ENCODE measurements around the gene CASP1.
"Not testable (repeated sequence)": the region's sequence is repeated elsewhere in the genome, so short reads cannot be mapped to it uniquely, and the experiment has no call there.

The CASP1 gene

DNA sequence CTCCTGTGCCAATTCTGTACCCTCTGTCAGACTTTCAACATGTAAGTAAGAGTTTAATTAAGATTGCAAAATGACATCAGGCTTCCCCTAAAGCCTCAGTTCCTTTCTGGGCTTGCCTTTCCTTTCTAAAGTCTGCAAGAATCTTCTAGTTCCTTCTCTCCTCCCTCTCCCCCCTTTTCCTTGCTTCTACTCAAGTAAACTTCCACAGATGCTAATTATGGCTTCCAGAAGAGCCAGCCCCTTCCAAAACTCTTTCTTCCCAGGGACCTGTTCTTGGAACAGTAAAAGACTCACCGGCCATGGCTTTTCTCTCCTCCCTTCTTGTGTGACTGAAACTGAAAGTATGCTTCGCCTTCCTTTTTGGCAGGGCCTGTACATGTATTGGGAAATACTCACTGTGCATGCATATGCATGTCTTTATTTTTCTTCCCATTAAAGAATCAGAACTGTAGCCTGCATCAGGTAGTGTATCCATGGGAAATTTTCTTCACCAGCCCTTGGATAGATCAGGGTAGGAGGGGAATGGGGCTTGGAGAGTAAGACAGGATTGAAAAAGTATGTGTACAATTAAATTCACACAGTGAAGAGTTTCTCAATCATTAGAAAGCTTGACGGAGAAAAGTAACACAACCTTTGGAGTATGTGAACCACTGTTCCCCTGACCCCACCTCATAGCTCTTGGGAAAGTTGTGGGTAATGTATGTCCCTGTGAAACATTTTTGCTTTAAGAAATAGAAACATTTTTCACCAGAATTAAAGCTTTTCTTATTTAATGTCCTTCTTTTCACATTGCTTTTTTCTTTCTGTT is at the start of gene CASP1:
Gene CASP1 (minus strand): TSS at position 332 of the 808 bp plus-strand sequence. CDS start 31 bp downstream, at position 301.
- peak; percentile 48 for DNase-seq (ENCODE audit: low spot score)

DNA sequence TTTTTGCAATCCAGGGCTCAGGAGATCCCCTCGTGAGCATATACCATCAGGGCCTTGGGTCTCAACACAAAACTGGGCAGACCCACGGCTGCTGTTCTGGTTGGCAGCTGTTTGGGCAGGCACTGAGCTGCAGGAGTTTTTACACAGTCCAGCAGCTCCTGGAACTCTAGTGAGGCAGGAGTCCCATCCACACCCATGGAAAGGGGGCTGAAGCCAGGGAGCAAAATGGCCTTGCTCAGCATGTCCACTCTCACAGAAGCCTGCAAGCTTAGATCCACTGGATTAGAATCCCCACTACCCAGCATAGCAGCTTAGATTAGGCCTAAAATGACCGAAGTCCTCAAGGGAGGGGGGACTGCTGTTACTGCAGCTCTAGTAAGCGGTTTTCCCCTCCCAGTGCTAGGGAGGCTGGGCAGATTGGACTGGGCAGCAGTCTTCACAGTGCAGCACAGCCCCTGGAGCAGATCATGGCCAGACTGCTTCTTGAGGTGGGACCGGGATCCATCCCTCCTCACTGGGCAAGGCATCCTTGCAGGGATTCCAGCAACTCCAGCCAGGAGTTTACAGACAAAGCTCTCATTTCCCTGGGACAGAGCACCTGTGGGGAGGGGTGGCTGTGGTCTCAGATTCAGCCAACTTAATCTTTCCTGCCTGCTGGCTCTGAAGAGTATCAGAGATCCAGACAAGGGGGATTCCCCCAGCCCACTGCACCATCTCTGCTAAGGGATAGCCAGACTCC is 46.6 kb upstream of the CASP1 start:
- DNase-seq (ENCODE audit: low spot score), result no peak

DNA sequence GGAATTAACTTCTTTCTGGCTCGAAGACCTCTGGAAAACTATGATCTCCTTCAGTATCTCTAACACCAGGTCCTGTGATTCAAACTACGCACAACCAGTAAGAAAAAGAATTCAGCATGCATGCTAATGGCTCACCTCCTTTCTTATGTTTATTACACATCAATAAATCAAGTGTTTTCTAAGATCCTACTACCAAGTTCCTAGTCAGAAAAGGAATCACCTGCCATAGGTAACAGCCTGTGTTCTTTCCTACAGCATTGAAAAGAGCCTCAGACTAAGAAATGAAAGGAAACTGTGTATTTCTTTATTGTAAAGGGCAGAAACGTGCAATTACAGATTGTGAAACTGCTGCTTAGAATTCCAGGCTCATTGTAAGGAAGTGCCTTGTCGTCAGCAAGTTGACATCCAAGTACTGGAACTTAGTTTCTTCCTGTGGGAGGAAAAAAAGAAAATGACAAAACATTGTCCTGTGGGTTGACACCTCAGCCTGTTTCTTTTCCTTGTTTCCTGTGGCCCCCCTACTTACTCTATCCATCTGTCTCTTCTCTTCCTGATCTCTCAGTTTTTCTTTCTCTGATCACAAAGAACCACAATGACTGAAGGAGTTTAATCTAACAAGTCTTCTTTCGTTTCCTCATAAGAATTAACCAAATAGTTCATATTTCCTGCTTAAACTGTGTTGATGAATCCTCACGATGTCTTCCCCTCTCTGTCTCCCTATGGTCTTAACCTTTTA is 45.4 kb upstream of the CASP1 start:
- not testable (repeated sequence) for DNase-seq (ENCODE audit: low spot score)

DNA sequence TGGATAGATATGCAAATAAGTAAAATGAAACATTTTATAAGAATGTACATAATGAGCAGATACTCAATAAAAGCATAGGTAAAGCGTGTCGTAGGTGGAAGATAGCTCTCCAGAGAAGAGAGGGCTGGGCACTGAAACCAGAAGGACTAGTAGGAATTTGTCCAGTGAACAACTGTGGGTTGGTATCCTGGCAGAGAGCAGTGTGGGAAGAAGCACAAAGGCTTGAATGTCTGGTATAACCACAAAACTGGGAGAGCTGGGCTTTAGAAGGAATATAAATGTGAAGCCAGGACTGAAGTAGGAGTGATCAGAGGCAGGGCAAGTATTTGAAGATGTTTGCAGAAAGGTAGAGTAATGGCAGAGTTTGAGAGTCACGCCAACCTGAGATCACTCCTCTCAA is 43.3 kb upstream of the CASP1 start:
- no peak for DNase-seq (ENCODE audit: low spot score)

DNA sequence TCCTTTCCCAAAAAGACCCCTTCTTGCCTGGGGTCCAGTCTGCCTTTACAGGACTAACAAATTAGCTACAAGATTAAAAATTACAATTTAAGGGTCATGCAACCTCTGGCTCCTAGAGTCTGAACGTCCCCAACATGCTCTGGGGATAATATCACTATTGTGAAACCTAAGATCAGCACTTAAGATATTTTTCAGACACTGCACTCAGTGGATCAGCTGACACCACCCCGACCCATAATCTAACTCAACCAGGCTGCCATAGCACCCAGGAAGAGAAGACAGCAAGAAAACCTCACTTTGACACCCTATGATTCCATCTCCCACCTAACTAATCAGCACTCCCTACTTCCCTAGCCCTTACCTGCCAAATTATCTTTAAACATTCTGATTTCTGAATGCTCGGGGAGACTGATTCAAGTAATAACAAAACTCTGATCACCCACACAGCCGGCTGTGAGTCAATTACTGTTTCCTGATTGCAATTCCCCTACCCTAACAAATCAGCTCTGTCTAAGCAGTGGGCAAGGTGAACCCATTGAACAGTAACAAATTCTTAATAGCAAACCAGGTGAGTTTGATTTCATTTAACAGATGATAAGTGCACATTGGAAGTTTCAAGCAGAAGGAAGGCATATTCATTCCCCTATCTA is 42.3 kb upstream of the CASP1 start:
- DNase-seq (ENCODE audit: low spot score), result not testable (repeated sequence)

DNA sequence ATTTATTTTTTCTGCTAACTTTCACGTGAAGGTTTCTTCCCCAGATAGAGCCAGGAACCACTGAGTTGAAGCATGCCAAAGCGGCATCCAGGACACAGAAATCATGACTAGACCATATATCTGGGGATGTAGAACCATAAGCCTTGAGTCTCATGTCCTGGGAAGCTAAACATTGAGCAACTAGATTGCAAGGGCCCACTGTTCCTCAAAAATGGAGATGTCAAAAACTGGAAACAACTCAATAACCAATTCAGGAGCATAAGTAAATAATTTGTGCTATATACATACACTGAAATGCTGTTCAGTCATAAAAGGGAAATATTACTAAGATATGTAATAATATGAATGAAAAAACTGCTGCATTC is 39.2 kb upstream of the CASP1 start:
- no peak for DNase-seq (ENCODE audit: low spot score)

DNA sequence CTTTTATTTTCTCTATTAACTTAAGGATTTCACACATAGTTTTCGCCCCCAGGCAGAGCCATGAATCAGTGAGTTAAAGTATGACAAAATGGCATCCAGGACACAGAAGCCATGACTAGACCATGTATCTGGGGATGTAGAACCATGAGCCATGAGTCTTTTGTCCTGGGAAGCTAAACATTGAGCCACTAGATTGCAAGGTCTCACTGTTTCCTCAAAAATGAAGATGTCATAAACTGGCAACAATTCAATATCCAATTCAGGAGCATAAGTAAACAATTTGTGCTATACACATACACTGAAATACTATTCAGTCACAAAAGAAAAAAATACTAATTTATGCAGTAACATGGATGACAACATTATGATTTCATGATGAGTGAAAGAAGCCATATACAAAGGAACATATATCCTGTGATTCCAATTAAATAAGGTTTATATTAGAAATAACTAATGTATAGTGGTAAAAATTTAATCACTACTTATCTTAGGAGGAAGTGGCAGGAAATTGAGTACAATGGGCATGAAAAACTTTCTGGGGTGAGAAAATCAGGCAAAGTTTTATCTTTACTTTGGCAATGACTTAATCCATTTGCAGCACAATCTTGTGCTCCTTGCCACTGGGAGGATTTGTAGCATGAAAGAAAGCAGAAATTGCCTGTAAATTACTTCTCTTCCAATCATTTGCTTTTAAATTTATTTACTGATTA is 38.7 kb upstream of the CASP1 start:
- DNase-seq (ENCODE audit: low spot score), result no peak

DNA sequence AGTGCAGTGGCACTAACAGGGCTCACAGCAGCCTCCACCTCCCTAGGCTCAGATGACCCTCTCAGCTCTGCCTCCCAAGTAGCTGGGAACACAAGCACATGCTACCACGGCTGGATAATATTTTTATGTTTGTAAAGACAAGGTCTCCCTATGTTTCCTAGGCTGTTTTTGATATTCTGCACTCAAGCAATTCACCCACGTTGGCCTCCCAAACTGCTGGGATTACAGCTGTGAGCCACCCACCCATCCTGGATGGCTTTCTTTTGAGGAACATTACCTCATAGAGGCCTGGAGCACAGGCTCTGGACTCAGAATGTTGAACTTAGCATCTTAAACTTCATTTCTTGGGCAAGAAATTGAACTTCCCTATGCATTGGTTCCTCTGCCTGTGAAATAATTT is 37.1 kb upstream of the CASP1 start:
- DNase-seq (ENCODE audit: low spot score), result not testable (repeated sequence)

DNA sequence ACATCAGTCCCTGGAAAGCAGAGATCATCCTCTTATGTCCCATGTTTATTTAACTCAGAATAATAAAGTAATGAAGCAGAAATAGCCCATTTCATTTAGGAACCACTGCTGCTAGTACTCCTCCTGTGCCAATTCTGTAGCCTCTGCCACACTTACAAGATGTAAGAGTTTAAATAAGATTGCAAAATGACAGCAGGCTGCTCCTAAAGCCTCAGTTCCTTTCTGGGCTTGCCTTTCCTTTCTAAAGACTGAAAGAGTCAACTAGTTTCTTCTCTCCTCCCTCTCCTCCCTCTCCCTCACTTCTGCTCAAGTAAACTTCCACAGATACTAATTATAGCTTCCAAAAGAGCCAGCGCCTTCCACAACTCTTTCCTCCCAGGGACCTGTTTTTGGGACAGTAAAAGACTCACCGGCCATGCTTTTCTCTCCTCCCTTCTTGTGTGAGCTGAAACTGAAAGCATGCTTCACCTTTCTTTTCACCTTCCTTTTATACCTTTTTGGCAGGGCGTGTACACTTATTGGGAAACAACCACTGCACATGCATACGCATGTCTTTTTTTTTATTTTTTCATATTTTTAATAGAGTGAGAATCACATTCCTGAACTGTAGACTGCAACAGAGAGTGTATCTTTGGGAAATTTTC is 36.3 kb upstream of the CASP1 start:
- no peak for DNase-seq (ENCODE audit: low spot score)

DNA sequence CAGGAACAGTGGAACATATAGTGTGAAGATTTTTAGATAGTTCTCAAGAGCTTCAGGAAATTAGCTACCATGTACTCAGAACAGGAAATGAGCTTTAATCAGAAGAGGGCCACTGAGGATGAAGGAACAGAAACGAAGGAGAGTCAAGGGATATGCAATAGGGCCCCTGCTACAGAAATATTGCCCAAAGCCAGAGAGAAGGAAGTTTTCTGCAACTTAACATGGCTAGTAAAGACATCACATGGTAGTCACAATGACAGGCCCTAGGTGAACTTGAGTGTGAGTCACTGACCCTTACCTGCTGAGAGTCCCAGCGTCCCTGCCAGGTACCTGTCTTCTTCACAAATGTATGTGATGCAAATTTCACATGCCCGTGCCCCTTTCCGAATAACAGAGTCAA is 35.4 kb upstream of the CASP1 start:
- DNase-seq (ENCODE audit: low spot score), result no peak

DNA sequence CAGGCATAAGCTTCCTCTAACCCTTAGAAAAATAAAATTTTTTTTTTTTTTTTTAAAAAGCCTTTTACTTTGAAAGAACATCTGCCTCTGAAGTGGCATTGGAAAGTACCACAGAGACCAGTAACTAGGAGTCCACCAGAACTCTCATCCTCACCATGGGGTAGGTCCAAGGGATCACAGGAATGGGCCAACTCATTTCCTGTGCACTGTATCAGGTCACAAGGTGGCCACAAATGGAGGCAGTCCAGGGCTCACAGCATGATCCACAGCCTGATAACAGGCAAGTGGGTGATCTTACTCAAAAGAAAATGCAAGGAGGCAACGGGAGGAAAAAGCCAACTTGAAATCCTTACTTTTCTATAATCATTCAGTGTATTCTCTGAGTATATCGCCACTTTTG is 34.8 kb upstream of the CASP1 start:
- not testable (repeated sequence) for DNase-seq (ENCODE audit: low spot score)

DNA sequence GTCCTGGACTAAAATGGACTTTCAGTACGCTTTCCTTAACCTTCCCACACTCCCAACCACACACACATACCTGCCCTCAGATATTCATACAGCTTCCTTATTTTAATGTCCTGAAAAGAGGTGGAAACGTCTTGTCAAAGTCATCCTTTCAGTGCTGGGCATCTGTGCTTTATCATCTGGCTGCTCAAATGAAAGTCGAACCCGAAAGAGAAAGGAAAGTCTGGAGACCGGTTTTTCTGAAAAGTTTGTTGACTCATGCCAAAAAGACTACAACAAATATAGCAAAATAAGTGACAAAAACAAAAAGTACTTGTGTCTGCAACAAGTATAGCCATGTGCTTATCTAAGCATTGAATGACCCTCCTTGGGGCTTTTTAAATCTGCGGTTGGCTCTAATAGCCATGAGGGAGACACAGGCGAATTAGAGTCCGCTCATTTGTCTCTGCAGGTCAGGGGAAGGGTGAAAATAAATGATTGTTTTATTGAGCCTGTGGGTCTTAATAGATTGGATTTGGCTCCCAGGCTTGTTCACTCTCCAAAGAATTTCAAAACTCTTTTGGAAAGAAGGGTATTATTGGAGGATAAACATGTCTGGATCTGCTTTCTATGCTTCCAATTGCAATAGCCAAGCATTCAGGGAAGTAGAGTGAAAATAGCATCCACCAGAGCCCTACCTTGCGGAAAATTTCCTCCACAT is 28.4 kb upstream of the CASP1 start:
- DNase-seq (ENCODE audit: low spot score), result not testable (repeated sequence)

DNA sequence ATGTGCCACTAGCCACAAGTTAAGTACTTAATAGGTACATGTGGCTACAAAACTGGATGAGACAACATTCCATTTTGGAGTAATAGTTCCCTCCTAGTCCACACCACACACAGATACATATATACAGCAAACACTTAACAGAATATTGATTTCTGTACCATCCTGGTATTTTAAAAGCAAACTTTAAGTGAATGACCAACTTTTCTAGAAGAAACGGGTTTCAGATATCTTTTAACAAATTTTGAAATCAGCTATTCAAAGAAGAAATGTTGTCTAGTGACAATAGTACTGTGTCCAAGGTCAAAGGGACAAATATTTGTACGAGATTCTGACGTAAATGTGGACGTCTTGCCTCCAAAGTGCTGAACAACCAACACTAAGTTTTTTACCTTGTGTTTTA is 22.5 kb upstream of the CASP1 start:
- no peak for DNase-seq (ENCODE audit: low spot score)

DNA sequence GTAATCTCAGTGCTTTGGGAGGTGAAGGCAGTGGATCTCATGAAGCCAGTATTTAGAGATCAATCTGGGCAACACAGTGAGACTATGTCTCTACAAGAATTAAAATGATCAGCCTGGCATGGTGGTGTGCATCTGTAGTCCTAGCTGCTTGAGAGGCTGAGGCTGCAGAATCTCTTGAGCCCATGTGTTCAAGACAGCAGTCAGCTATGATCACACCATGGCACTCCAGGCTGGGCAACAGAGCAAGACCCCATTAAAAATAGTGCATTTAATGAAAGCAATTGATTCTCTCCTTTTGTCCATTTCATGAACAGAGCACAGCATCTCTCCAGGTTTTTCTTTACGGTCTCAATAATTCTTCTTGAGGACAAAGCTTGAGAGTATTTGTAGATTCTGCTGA is 21.5 kb upstream of the CASP1 start:
- DNase-seq (ENCODE audit: low spot score), result no peak

DNA sequence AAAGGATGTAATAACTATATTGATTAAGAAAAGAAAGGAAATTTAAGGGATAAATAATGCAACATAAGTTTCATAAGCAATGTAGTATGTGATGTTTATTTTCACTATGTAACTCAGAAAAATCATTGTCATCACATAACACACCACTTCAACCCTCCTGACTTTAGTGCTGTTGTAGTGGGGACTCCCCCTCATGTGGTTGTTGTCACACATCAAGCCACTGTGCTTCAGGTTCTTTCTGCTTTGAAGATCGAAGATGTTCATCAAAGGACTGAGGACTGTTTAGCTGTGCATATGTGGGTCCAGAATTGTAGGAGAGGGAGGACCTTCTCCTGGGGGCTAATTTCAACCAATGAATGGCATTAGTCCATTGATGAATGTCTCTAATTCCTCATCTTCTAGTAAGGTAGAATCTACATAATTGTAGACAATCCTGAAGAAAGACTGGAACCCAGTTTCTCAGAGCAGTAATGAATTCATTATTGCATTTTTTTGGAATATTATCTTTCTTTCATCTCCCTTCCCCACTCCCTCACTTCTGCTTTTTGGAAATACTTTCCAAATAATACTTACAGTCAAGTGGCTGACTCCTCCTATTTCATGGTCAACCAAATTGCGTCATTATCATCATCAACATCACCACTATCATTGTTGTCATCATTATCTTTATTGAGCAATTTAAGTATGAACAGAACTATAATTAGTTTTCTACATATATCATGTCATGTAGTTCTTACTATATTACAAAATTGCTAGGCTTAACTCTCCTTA is 20.0 kb upstream of the CASP1 start:
- no peak for DNase-seq (ENCODE audit: low spot score)

DNA sequence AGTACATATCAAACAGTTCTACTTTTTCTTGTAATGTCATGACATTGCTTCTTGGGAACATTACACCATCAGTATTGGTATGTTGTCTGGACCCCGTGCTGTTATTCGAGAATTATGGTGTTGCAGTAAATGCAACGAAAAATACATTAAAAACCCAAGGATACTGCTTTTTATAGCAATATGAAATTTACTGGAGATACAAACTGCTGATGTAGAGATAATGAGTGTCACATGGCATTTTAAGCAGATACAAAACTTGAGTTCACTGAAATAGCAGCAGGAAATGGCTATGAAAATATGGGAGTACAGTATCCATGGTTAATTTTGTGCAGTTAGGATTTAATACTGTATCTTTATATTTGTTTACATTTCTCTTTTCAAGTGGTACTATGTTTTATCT is 17.5 kb upstream of the CASP1 start:
- no peak for DNase-seq (ENCODE audit: low spot score)

DNA sequence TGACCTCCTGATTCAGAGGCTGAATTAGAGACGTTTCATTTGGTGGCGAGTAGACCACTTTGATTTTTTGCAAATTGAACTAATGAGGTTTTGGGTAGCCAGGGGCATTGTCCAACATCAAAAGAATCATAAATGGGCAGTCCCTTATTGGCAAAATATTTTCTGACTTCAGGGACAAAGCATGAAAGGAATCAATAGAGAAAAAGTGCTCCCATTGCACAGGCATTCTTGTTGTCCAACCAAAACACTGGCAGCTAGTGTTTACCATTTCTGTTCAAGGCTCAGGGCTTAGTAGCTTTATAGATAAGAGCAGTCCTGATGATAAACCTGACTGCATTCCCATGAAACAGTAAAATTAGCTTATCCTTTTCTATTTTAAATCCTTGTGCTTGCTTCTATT is 16.6 kb upstream of the CASP1 start:
- DNase-seq (ENCODE audit: low spot score), result no peak

DNA sequence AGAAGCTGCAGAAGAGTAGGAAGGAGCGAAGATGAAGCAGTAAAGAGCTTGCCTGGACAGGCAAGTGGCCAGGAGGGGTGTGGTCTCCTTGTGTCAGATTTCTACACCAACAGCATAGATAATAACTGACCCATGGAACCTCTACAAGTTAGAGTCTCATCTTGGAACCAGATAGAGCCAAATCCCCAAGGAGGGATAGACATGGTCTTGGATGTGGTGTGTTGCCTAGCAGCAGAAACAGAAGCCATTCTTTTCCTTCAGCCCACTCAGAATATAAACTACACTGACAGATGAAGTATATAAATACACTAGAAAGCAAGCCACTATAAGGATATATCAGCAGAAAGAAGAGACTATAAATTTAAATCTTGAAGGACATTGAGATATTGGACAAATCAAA is 14.5 kb upstream of the CASP1 start:
- DNase-seq (ENCODE audit: low spot score), result no peak

DNA sequence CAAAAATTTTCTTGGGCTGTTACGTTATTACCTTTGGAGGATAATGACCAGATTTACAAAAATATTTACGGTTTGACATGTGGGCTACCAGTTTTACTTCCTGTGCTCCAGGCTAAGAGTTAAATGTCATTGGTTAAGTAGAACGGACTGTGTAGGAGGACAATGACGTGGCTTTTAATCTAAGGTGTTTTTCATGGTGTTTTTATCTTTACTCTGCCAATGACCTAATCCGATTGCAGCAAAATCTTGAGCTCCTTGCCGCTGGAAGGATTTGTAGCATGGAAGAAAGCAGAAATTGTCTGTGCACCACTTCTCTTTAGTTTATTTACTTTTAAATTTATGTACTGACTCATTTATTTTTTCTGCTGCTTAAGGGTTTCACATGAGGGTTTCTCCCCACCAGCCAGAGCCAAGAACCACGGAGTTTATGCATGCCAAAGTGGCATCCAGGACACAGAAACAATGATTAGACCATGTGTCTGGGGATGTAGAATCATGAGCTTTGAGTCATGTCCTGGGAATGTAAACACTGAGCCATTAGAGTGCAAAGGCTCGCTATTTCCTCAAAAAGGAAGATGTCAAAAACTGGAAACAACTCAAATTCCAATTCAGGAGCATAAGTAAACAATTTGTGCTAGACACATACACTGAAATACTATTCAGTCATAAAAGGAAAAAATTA is 12.1 kb upstream of the CASP1 start:
- peak; percentile 87 for DNase-seq (ENCODE audit: low spot score)

All from AG08396 (cell line).